NCI-H1105 (cell line): ENCODE results near the gene RANBP10.

Source experiments
- DNase-seq: peaks from one replicate; lab custom pipeline; 2025; lab: John Stamatoyannopoulos, UW

RANBP10 gene

DNA sequence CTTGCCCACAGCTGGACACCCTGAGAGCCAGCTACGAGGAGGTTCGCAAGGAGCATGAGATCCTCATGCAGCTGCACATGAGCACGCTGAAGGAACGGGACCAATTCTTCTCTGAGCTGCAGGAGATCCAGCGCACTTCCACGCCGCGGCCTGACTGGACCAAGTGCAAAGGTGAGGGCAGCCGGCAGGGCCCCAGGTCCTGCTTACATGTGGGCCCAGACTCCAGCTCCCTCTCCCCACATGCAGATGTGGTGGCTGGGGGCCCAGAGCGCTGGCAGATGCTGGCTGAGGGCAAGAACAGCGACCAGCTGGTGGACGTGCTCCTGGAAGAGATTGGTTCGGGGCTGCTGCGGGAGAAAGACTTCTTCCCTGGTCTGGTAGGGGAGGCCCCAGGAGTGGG, 19.5 kb upstream of the RANBP10 start:
- DNase-seq: no peak

- no peak for DNase-seq
Measured at GRCh38 chr16:67825119-67825518, 18.8 kb upstream of the RANBP10 start.

DNA sequence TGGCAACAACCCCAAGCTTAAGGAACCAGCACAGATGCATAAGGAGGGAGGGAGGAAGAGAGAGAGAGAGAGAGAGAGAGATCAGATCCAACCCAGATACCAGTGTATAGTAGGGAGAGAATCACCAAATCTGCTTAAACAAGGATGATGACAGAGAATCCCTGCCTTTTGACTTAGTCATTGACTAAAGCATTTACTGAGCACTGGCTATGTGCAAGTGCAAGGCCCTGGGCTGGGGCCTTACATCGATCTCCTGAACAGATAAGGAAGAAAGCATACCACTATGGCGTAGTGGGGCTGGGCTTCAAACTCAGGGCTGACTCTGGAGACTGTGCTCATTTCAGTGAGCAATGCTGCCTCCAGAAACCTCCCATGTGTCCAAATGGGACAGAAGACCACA, 16.2 kb upstream of the RANBP10 start:
- no peak for DNase-seq

DNA sequence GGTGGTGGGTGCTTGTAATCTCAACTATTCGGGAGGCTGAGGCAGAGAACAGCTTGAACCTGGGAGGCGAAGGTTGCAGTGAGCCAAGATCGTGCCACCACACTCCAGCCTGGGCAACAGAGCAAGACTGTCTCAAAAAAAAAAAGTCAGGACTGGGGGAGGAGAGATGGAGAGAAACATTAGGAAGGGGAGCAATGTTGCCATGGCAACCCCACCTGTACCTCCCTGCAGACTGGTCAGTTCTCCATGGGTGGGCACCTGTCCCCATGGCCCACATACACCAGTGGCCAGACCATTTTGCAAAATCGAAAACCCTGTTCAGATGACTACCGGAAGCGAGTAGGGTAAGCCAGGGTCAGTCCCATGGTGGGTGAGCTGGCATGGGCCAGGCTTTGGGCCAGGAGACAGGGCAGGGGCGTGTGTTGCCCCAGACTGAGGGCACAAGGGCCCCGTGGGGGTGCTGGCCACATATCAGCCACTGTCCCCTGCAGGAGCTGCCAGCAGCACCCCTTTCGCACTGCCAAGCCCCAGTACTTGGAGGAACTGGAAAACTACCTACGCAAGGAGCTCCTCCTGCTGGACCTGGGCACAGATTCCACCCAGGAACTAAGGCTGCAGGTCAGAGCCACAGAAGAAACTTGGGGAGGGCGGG, 14.4 kb upstream of the RANBP10 start:
- DNase-seq: no peak

GRCh38 chr16:67814567-67814966, 8.2 kb upstream of the RANBP10 start:
- DNase-seq: no peak

- no peak for DNase-seq
Measured at GRCh38 chr16:67811899-67812298, 5.5 kb upstream of the RANBP10 start.

- no peak for DNase-seq
Measured at GRCh38 chr16:67807148-67807682, 855 bp upstream of the RANBP10 start.

- DNase-seq: no peak
Measured at GRCh38 chr16:67805718-67806427, 487 bp downstream of the RANBP10 start.

DNA sequence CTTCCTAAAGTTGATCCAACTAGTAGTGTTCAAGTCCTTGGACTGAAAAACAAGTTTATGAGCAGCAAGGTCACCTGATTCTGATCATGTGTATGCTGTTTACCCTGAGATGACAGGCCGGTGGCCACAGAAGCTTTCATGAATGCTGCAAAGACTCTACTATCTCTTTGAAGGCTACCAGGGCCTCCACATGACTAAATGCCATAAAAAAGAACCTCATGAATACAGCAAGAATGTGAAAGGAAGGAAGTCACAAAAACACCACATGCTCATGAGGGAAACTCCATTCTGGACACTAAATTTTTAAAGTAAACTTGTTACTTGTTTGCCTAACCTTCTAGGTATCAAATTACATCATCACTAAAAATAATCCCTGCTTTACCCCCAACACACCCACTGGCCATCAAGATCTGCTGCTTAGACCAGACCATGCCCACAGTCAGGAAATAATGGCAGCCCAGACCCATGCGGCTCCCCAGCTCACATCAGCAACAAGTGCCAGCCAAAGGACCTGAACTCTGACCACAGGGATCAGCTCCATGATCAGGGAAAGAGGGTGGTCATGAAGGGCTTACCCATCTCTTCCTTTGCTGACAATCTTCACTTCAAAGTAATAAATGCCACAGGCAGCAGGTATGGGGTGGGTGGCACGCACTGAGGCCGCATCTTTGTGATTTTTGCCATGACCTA, 1.4 kb downstream of the RANBP10 start:
- DNase-seq: no peak

DNA sequence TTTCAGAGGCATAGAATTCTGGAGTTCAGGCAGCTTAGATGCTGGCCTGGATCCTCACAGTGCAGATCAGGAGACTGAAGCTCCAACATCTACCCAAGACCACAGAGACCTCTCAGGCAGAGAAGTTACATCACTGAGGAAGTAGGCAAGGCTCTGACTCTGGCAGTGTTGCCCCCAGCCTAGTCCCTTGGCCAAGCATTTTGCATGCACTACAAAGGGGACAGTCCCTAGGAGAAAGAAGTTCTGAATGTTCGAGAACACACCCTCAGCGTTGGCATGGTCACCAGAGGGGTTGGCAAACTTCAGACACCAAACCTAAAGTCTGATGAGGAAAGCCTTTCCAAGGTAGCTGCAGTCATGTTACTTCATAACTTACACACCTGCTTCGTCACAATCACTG, 2.5 kb downstream of the RANBP10 start:
- DNase-seq: no peak

DNA sequence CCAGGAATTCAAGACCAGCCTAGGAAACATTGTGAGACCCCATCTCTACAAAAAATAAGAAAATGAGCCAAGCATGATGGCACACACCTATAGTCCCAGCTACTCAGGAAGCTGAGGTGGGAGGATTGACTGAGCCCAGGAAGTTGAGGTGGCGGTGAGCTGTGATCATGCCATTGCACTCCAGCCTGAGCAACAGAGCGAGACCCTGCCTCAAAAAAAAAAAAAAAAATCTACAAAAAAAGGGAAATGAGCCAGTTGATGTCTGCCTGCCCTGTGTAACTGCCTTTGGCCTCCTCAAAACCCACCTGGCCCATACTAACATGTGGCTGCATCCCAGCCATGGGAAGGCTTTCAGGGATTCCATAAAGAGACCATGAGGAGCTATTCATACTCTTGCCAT, 4.5 kb downstream of the RANBP10 start:
- no peak for DNase-seq

GRCh38 chr16:67801241-67801640, 5.1 kb downstream of the RANBP10 start:
- DNase-seq: no peak

- no peak for DNase-seq
Measured at GRCh38 chr16:67800338-67800926, 5.9 kb downstream of the RANBP10 start.

DNA sequence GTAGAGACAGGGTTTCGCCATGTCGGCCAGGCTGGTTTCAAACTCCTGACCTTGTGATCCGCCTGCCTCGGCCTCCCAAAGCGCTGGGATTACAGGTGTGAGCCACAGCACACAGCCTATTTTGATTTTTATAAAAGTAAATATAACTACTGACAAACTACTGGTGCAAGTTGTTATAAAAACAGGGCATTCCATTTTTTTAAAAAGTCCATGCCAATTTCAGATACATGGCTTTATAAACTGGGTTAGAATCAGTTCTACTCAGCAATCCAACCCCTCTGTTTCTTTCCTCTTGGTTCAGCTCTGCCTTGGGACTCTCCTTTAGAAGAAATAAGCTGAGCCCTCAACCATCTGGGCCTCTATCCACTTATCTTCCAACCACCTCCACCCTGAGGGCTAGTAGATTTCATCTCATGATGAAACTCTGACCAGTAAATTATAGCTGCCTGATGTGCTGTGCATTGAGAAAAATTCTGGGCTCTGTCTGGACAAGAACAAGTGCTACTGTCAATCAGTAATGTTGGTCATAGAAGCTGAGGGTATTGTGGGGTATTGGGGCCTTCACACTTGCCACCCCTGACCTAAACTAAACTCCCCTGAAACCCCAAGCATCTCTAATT, 10.2 kb downstream of the RANBP10 start:
- DNase-seq: no peak

GRCh38 chr16:67790071-67790470, 16.3 kb downstream of the RANBP10 start:
- DNase-seq: no peak

- no peak for DNase-seq
Measured at GRCh38 chr16:67786491-67786890, 19.9 kb downstream of the RANBP10 start.

- DNase-seq: no peak
Measured at GRCh38 chr16:67783353-67783725, 23.0 kb downstream of the RANBP10 start.

DNA sequence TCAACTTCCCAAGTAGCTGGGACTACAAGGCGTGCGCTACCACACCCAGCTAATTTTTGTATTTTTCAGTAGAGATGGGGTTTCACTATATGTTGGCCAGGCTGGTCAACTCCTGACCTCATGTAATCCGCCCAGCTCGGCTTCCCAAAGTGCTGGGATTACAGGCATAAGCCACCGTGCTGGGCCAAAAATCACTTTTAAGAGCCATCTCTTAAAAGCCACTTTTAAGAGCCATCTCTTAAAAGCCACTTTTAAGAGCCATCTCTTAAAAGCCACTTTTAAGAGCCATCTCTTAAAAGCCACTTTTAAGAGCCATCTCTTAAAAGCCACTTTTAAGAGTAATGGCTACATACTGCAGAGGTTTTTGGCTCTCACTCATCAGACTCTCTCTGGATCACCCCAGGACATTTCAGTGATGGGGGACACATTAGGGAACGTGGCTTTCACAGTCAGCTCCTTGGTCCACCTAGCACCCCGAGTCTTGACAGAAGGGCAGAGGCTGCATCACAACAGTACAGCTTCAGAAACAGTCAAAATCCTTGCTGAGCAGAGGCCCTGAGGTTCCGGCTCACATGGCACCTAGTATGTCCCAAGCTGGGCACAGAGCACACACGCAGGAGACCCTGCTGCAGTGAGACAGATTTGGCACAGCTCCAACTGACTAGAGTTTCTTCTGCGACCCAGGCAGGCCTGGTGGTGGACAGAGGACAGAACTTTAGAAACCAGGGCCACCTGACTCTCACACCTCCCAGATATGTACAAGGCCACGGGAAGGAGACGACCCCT, 23.6 kb downstream of the RANBP10 start:
- DNase-seq: no peak

- no peak for DNase-seq
Measured at GRCh38 chr16:67781565-67781921, 24.8 kb downstream of the RANBP10 start.

- DNase-seq: no peak
Measured at GRCh38 chr16:67780847-67781564, 25.4 kb downstream of the RANBP10 start.
